GM21576 (cell line): ENCODE measurements around the gene SORCS2.
"Not testable (repeated sequence)": the region's sequence is repeated elsewhere in the genome, so short reads cannot be mapped to it uniquely, and the experiment has no call there.

Source experiments
- ATAC-seq: cut with Tn5 transposase; IDR thresholded peaks from one replicate; pipeline ENCODE4 v1.9.1; 2021; ENCODE audit warnings: mild to moderate bottlenecking, moderate library complexity; ENCODE audit not compliant: unreplicated experiment

SORCS2 gene

DNA sequence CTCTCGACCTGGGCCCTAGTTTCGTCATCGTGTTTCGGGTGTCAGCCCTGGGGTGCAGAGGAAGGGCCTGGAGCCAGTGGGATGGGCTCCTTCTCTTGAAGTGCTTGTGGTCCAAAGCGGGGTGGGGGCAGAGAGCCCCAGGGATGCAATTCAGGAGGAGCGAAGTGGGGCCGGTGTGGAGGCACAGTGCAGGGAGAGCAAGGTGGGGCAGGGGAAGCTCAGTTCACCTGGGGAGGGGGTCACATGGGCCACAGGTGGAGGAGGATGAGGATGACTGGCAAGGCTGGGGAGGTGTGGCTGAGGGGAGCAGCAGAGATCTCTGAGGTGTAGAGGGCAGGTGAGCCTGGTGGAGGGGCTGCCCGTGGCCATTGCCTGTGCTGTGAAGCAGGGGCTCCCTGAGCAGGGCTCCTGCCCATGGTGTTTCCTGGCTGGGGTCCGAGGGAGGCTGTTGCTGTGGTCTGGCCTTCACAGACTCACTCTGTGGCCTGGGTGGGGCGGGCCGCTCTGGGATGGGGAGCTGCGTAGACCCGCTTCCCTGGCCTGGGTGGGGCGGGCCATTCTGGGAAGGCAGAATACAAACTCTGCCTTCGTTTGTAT is 6.9 kb downstream of the SORCS2 start:
- ATAC-seq = no peak

DNA sequence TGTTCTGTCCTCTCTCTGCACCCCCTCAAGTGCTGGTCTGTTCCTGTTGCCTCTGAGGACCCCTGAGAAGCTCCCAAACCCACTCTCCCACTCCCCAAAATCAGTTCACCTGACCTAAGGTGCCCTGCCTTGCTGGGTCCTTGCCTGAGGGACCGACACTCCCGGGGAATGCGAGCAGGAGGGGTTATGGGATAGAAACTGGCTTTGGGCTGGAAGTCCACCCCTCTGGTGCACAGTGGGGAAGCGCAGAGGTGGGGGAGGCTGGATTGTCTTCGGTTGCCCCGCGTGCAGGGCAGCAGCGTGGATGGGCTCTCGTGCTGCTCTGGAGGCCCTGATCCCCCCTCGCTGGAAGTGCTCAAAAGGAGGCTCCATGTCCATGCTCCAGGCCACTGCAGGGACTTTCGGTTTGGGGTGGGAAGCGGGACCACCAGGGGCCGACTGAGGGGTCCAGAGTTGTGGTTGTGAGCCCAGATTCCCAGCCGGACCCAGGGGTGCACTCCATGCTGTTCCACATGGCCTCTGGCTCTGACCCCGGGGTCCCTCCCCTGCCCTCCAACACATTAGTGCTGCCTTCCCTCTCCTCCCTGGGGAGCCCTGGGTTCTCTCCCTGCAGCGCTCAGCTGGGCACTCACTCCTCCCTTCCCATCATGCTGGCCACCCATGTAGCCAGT is 7.6 kb downstream of the SORCS2 start:
- ATAC-seq = no peak

DNA sequence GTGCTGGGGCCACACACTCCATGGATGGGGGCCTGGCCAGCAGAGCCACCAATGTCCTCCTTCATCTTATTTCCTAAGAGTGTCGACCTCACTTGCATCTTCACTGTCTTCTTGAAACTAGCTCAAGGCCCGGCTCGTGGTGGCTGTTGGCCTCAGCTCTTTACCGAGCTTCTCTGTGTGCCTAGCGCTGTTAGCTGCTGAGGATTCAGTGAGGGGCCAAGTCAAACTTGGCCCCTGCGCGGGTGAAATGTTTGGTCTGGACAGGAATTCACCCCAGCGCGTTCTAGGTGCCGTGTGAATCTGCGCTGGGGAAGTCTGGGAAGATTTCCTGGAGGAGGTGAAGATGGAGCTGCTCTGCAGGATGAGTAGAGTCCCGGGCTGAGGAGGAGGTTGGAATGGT is 8.5 kb downstream of the SORCS2 start:
- no peak for ATAC-seq

DNA sequence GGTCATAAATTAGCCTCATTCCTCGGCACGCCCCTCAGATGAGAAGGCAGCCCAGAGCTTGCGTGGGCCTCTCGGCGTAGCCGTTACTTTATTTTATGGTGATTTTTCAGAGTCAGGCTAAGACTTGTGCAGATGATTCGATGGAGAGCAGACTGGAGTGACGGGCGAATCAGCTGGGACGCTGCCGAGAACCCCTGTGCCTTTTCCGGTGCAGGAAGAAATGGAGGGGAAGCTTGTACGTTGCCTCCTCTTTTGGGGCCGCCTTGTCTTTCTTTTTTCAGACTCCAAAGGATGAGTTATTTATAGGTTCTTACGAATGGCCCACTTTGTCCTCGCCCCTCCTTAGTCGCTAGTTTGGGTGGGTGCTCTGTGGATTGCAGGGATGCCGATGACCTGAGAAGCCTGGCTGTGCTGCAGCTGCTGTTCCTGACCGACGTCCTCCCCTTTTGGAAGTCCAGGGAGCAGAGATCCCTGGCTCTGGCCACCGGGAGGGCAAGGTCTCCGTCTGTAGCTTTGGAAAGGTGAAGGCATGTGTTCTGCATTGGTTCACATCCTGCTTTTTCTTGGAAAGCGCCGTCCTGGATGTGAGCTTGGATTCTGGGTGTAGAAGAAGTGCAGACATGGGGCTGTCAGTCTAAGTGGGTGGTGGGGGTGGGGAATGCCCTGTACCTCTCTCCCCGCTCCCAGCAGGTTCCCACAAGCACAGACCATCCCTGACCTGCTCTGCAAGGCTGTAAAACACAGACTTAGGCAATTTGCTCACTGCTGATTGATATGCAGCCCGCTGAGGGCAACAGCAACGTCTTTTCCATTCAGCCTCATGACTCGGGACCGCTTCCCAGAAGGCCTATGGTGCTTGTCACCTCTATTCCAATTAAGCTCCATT is 9.3 kb downstream of the SORCS2 start:
- ATAC-seq = no peak

DNA sequence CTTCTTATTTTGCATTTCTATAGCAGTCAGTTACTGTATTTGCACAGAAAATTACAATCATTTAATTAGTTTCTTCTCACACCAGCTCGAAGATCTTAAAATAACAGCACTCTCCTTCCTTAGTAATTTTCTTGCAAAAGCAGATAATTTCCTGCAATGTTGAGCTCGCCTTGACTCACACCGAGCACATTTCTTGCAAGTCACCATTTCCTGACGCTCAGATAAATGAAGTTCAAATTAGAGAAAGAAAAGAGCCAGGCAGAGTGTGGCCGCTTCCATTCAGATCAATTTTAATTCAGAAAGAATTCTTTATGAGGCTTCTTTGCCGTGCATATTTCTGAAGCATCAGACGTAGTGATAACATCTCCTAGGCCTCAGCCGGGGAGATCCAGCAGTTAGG is 10.1 kb downstream of the SORCS2 start:
- no peak for ATAC-seq

DNA sequence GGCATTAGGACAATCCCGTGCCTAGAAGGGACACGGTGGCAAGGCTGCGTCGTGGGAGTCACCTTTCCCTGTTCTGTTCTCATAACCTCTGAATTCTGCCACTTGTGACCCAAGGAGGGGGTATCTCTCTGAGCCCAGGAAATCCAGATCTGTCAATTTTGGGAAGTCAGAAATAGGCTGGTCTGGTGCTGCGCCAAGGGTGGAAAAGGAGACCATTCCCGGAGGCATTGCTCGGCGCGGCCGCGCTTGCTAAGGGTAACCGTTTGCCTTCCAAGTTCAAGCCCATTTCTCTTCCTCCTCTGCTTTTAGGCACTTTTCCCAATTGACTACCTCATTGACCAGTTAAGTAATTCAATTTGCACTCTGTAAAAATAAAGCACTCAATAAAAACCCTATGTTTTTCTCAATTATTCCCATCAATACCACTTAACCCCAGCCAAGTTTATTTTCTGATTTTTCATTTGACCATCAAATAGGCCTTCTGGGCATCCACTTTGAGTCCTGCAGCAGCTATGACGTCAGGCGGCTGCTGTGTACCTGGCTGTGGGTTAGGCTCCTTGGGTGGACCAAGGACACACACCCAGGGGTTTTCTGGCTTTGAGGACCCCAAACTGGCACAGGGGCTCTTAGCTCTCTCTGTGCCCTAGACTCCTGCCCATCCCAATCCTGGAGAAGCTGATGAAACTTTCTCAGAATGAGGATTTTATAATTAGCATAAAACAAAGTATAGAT is 12.5 kb downstream of the SORCS2 start:
- no peak for ATAC-seq

DNA sequence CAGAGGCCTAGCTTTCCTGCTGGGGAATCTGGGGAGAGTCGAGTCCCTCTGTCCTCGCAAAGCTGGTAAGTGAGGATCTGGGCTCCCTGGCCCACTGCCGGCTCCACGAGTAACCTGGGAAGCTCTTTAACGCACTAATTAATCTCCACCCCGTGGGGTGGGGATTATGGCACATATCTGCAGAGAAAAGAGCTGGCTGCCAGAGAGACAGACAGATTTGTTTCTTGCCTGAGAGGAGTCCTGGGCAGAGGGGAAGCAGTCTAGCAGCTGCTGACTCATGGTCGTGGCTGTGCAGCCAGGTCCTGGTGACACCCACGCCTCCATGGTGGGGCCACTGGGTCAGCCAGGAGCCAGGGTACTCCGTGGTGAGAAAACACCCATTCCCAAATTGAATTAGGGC is 14.0 kb downstream of the SORCS2 start:
- ATAC-seq = no peak

DNA sequence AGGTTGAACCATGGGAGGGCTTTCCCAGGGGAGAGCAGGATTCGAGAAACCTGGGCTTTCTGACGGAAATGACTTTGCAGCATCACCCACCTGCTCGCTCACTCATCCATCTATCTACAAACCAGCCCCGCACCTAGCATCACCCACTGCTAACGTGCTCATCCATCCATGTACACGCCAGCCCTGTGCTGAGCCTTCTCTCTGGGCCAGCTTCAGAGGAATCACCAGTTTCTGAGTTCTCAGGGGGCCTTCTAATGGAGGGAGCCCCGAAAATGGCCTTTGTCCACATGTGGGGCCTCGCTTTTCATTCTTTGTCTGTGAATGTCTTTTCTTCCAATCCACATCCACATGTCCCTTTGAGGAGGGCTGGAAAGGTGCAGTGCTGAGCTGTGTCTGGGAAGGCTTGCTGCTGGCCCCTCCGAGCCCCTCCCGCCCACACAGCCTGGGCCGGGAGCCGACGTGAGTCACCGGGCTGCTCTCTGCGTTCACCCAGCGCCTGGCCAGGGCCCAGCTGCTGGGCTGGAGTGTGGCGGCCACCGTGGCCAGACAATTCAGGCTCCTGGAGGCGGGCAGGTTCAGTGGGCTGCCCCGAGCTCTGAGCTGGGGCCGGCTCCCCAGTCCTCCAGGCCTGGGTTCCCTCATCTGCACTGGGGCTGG is 14.7 kb downstream of the SORCS2 start:
- ATAC-seq = no peak

DNA sequence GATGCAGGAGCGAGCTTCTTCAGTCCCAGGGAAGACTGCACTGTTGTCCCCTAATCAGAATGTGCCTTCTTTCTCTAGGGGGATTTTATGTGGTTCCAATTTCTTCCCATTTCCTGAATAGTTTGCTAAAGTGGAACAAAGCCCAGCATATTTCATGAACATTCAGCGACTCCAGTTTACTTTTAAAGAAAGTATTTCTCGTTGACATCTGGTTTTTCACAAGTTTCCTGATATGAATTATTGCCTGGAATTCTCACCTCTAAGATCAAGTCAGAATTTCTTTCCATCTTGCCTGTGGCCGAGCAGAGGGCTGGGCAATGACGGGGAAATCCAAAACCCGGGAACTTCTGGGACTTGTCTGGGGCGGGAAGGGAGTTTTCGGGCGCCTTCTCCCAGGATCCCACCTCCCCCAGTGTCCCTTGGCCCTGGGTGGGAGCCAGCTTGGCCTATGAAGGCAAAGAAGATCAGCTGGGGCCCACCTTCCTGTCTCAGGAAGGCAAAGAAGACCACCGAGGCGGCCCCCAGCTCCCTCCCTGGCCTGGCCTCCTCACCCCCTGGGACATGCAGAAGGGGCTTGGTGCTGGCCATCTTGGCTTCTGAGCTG is 15.4 kb downstream of the SORCS2 start:
- ATAC-seq = no peak

DNA sequence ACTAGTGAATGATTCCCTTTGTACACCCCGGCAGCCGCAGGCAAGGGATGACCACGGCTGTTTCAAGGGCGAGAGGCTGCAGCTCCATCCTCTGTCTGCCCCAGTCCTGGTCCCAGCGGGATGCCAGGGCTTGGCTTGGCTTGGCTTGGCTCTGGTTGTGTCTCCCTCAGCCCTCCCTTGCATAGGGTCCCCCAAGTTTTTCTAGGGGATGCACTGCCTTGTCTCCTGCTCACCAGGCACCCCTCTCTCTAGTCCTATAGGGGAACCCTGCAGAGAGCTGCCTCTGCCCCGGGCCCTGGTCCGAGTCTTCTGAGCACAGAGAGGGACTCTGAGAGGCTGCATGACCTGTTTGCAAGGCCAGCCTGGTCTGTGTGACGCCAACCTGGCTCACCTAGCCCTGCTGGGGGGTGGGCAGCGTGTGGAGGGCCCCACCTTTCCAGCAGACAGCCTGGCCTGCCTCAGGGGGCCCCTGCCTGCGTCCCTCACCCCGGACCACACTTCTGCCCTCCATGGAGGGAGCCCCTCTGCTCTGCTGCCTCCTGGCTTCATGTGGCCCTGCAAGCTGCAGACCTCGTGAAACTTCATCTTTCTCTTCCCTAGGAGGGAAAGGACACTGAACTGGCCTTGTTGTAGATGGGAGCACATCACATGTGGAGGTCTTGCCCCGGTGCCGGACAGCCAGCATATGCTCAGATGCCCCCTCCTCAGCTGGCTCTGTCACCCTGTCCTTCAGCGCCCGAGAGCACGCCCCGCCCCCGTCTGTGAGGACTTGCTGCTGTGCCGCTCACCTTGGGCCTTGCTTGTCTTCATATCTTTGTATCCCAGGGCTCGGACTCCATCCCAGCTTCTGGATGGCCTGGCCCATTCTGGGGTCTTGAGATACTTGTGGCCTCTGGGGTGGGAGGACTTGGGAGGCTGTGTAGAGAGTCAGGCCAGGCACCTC is 16.4 kb downstream of the SORCS2 start:
- no peak for ATAC-seq

DNA sequence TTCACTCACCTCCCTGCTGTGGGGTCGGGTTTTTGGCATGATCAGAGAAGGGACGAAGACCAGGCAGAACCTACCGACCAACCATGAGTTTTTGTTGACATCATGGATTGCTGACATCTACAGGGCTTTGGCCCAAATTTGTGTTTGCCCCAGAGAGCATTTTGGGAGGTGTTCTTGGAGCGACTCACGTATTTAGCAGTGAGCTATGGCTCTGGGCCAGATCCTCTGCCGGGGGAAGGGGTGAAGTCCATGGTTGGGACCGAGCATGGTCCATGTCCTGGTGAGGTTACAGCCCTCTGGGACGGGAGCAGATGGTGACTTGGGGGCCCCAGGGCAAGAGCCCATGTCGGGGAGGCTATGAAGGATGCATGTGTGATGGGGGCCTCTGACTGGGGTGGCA is 17.4 kb downstream of the SORCS2 start:
- no peak for ATAC-seq

DNA sequence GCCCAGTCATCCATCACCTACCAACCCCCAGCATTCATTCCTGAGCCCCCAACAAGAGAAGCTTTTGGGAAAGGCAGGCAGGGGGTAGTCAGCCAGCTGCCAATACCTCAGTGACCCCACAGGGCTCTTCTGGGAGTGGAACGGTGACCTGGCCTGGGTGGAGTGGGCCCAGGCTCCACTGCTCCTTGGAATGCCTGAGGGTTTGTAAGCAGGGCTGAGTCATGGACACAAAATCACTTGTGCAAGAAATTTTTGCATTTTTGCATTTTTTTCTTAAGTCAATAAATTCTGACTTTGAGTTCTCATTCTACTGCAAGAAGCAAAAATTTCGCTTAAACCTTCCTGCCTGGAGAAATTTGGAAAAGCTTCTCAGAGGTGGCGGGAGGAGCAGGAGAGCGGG is 18.5 kb downstream of the SORCS2 start:
- ATAC-seq = no peak

DNA sequence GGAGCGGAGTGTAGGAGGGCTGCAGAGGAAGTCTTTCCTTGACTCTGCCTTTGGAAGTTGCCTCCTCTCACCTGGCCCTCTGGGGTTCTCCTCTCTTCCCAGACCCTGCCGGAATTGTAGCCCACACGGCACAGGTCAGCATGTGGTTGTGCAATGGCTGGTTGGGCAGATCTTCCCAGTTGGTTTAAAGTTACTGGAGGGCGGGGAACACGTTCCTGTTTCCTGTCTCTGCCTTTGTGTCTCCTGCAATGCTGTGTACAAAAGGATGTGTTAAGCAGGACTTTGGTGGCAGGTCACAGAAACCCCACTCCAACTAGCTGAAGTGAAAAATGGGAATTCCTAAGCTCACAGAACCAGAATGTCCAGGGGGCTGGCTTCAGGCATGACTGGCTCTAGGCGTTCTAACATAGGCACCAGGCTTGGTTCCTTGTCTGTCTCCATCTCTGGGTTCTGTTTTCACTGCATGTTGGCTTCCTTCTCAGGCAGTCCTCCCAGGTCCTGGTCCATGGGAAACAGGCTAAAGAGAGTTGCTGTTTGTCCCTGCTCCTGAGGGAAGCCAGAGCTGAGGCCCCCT is 19.9 kb downstream of the SORCS2 start:
- no peak for ATAC-seq

DNA sequence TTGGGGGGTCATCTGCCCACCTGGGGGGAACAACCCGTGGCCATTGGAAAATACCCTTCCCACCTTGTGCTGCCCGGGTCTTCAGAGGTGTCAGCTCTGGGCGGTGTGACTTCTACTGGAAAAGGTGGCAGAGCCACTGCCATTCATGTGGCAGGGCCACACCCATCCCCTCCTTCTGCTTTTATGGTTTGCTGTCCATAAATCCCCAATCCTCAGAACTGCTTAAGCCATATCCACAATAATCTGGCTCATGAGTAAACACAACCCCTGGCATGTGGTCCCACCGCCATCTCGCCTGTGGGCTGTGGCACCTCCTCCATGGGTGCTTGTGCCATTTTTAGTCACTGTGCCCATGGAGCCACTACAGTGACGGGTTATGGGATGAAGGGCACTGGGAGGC is 20.6 kb downstream of the SORCS2 start:
- no peak for ATAC-seq

DNA sequence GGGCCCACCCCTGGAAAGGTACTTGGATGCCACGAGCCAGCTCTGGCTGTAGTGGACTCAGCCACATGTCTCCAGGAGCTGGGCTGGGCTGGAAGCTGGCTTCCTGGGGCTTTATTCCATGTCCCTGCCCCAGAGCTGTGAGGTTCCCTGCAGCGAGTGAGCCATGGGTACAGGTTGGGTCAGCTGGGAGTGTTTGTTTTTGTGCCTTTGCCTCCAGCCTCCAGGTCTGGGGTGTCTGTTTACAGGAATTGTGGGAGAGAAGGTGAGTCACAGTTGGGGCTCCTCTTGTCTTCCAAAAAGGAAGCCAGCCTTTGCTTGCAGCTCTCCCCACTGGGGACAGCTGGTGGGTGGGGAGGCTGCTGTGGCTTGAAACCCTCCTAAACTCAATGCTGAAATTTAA is 21.5 kb downstream of the SORCS2 start:
- no peak for ATAC-seq

DNA sequence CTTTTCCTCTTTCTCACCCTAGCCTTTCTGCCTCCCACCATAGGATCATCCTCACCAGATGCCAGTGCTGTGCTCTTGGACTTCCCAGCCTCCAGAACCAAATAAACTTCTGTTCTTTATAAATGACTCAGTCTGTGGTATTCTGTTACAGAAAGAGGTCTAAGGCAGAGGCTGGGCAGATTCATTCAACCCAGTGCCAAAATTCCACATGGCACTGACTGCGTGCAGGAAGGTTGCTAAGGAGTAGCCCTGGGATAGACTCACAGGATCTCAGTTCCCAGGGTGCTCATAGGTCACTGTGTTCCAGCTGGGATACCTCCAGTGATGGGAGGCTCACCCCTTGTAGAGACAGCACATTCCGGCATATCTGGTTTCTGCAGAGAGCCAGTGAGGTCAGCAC is 22.0 kb downstream of the SORCS2 start:
- ATAC-seq = no peak

DNA sequence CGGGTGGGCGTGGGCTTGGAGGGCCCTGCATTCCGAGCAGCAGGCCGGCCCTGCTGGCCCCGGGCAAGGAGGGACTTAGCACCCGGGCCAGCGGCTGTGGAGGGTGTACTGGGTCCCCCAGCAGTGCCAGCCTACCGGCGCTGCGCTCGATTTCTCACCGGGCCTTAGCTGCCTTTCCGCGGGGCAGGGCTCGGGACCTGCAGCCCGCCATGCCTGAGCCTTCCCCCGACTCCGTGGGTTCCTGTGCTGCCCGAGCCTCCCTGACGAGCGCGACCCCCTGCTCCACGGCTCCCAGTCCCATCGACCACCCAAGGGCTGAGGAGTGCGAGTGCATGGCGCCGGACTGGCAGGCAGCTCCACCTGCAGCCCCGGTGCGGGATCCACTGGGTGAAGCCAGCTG is 22.8 kb downstream of the SORCS2 start:
- not testable (repeated sequence) for ATAC-seq

DNA sequence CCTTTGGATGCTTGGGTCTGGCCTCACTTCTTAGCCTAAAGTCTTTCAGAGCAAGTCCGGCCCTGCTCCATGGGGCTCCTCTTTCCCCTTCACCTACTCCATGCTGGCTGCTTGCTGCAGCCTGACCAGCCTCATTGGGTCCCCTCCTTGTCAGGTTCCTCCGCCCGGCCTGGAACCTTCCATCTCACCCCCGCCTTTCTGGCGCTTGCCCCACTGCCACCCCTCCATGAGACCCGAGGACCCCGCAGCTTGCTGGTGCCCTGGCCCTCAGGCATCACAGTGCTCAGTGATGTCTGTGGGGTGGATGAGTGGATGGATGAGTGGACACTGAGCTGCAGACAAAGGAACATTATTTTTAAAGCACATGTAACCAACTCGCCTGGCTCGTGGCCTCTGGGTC is 24.7 kb downstream of the SORCS2 start:
- no peak for ATAC-seq
